ENCODE results near the gene ERI2. TPM values are rescaled to one million over a fixed set of nuclear protein-coding genes. Genes with fewer than 3 reads are reported as not detected.
A peak's percentile ranks its signal among the peaks of the same experiment; 100 is the strongest.
"Not testable (repeated sequence)": the region's sequence is repeated elsewhere in the genome, so short reads cannot be mapped to it uniquely, and the experiment has no call there.

The ERI2 gene
- total and polyA plus RNA-seq, 3 experiments from 2014 or later = 2.3 to 22.2 (median 17.4) TPM

DNA sequence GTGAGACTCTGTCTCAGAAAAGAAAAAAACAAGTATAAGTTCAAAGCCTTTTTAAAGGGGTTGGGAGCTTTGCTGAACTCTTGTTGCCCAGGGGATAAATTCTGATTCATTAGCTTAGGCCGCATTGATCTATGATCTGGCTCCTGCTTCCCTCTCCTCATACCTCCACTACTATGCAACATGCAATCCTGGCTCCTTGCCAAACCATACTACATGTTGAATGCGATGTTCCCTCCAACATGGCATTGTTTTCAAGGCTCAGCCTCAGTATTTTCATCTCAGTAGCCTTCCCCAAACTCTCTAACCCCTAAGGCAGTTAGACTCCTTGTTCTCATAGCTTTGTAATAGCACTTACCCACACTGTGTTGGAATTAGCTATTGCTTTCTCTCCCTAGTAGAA lies 6.2 kb upstream of the ERI2 start:
- no peak overlapping the region for H3K27ac ChIP-seq (ENCODE audit: low read depth, low read length)
- no peaks in the 10 kb centered on the region for H3K36me3 Mint-ChIP-seq
- no peak overlapping the region for H3K27ac Mint-ChIP-seq
- no peaks in the 10 kb centered on the region for H3K27me3 Mint-ChIP-seq
- H3K4me1 ChIP-seq (ENCODE audit: insufficient read depth, low read length) = peaks cover 1% of the 10 kb centered on the region
- ChIA-PET CTCF (no interaction called here), POLR2A (no interaction called here)
- H3K9me3 Mint-ChIP-seq = no peaks in the 10 kb centered on the region
- no peak overlapping the region for H3K4me3 ChIP-seq (ENCODE audit: low read length)
- H3K9me3 ChIP-seq (ENCODE audit: low read length) = no peaks in the 10 kb centered on the region
- no peak for DNase-seq
- H3K4me3 Mint-ChIP-seq = peak overlapping the region in 1 of 7 donors; percentile 60
- H3K4me1 Mint-ChIP-seq = peaks cover 11 to 26% (median 19%) of the 10 kb centered on the region in 3 donors
- H3K36me3 ChIP-seq (ENCODE audit: insufficient read depth, low read length) = no peaks in the 10 kb centered on the region
- H3K27me3 ChIP-seq (ENCODE audit: insufficient read depth, low read length, poor library complexity, severe bottlenecking) = no peaks in the 10 kb centered on the region

GRCh38 chr16:20811889-20812439 lies 5.7 kb upstream of the ERI2 start:
- H3K9me3 Mint-ChIP-seq = no peaks in the 10 kb centered on the region
- CTCF ChIA-PET = no interaction called here

DNA sequence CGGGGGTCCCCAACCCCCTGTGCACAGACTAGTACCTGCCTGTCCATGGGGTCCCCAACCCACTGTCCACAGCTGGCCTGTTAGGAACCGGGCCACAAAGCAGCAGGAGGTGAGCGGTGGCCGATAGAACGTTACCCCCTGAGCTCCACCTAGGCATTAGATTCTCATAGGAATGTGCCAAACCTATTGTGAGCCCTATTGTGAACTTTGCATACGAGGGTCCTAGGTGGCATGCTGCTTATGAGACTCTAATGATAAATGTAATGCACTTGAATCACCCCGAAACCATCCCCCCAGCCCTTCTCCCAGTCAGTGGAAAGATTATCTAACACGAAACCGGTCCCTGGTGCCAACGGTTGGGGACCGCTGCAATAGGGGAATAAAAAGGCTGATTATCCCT lies 1.6 kb upstream of the ERI2 start:
- H3K27me3 Mint-ChIP-seq = no peaks in the 10 kb centered on the region
- ChIA-PET CTCF (interaction anchor here (1.9 kb wide), 1 partner anchor 67 kb away, joined by 10 read pairs; no protein-coding TSS in a partner anchor), POLR2A (interaction anchor here (1.2 kb wide), 1 partner anchor 67 kb away, joined by 3 read pairs; no protein-coding TSS in a partner anchor)
- peaks cover 16 to 25% (median 24%) of the 10 kb centered on the region in 3 donors for H3K4me1 Mint-ChIP-seq
- Histone ChIP-seq H3K9me3 (ENCODE audit: low read length) (no peaks in the 10 kb centered on the region), H3K4me1 (ENCODE audit: insufficient read depth, low read length) (peaks cover 8% of the 10 kb centered on the region), H3K36me3 (ENCODE audit: insufficient read depth, low read length) (no peaks in the 10 kb centered on the region), H3K27me3 (ENCODE audit: insufficient read depth, low read length, poor library complexity, severe bottlenecking) (no peaks in the 10 kb centered on the region), H3K27ac (ENCODE audit: low read depth, low read length) (peak overlapping the region; percentile 84), H3K4me3 (ENCODE audit: low read length) (no peak overlapping the region)
- peak overlapping the region; percentile 79 to 99 (median 99) for H3K4me3 Mint-ChIP-seq
- peaks cover 0 to 5% (median 0%) of the 10 kb centered on the region in 3 donors for H3K36me3 Mint-ChIP-seq
- DNase-seq = no peak
- H3K9me3 Mint-ChIP-seq = no peaks in the 10 kb centered on the region
- peak overlapping the region in 5 of 8 donors; percentile 12 to 73 (median 51) for H3K27ac Mint-ChIP-seq

More at GRCh38 chr16:20811889-20812439, 5.7 kb upstream of the ERI2 start:
- H3K27me3 ChIP-seq (ENCODE audit: insufficient read depth, low read length, poor library complexity, severe bottlenecking) = no peaks in the 10 kb centered on the region
- POLR2A ChIA-PET = no interaction called here
- H3K4me3 ChIP-seq (ENCODE audit: low read length) = no peak overlapping the region
- no peaks in the 10 kb centered on the region for H3K9me3 ChIP-seq (ENCODE audit: low read length)
- Mint-ChIP-seq H3K27me3 (no peaks in the 10 kb centered on the region), H3K4me1 (peaks cover 14 to 29% (median 23%) of the 10 kb centered on the region in 3 donors), H3K36me3 (no peaks in the 10 kb centered on the region), H3K27ac (no peak overlapping the region), H3K4me3 (no peak overlapping the region)
- H3K4me1 ChIP-seq (ENCODE audit: insufficient read depth, low read length) = peaks cover 7% of the 10 kb centered on the region
- no peaks in the 10 kb centered on the region for H3K36me3 ChIP-seq (ENCODE audit: insufficient read depth, low read length)
- DNase-seq = no peak
- no peak overlapping the region for H3K27ac ChIP-seq (ENCODE audit: low read depth, low read length)

DNA sequence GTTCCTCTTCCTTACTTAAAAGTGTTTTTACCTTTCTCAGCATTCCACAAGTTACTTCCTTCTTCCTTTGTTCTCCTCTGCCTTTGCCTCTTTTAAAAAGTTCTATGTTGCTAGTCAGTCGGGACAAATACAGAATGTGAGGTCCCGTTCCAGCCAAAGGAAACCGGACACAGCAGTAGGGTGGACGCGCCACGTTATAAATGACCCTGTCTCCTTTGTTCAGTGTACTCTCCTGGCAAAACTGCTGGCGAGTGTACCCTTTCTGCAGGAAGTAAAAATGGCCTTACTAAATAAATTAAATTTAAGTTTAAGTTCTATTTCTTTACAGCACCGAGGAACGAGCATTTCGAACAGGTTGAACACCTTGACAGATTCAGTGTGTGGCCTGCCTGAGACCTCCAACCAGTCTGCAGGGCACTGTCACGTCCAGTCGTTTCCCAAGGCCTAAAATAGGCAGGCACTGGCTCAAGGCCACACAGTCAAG lies 546 bp downstream of the ERI2 start:
- peaks cover 14 to 24% (median 20%) of the 10 kb centered on the region in 3 donors for H3K4me1 Mint-ChIP-seq

GRCh38 chr16:20803561-20804214 lies 2.6 kb downstream of the ERI2 start:
- peaks cover 0 to 5% (median 0%) of the 10 kb centered on the region in 3 donors for H3K36me3 Mint-ChIP-seq
- H3K9me3 Mint-ChIP-seq = no peaks in the 10 kb centered on the region
- no peaks in the 10 kb centered on the region for H3K27me3 ChIP-seq (ENCODE audit: insufficient read depth, low read length, poor library complexity, severe bottlenecking)
- no peaks in the 10 kb centered on the region for H3K36me3 ChIP-seq (ENCODE audit: insufficient read depth, low read length)
- no peak overlapping the region for H3K27ac ChIP-seq (ENCODE audit: low read depth, low read length)
- no peaks in the 10 kb centered on the region for H3K27me3 Mint-ChIP-seq
- H3K4me3 Mint-ChIP-seq = peak overlapping the region in 1 of 7 donors; percentile 12
- no peak overlapping the region for H3K4me3 ChIP-seq (ENCODE audit: low read length)
- CTCF ChIA-PET = no interaction called here
- peaks cover 8% of the 10 kb centered on the region for H3K4me1 ChIP-seq (ENCODE audit: insufficient read depth, low read length)
- H3K27ac Mint-ChIP-seq = peak overlapping the region in 5 of 8 donors; percentile 1 to 38 (median 14)
- POLR2A ChIA-PET = no interaction called here
- peaks cover 15 to 33% (median 31%) of the 10 kb centered on the region in 3 donors for H3K4me1 Mint-ChIP-seq
- no peaks in the 10 kb centered on the region for H3K9me3 ChIP-seq (ENCODE audit: low read length)
- DNase-seq = no peak

More for the DNA sequence above, 546 bp downstream of the ERI2 start:
- H3K27me3 ChIP-seq (ENCODE audit: insufficient read depth, low read length, poor library complexity, severe bottlenecking); H3K9me3 ChIP-seq (ENCODE audit: low read length); H3K36me3 ChIP-seq (ENCODE audit: insufficient read depth, low read length); H3K4me1 ChIP-seq (ENCODE audit: insufficient read depth, low read length); H3K9me3 Mint-ChIP-seq; POLR2A ChIA-PET; H3K36me3 Mint-ChIP-seq; H3K27me3 Mint-ChIP-seq: not testable (repeated sequence)
- peak overlapping the region; percentile 84 for H3K27ac ChIP-seq (ENCODE audit: low read depth, low read length)
- CTCF ChIA-PET = interaction anchor here (0.9 to 1.8 kb wide), 2 partner anchors 11 to 44 kb away, joined by 3 to 6 read pairs; no protein-coding TSS in a partner anchor
- peak overlapping the region in 7 of 8 donors; percentile 3 to 98 (median 80) for H3K27ac Mint-ChIP-seq
- H3K4me3 ChIP-seq (ENCODE audit: low read length) = peak overlapping the region; percentile 93
- peak overlapping the region; percentile 94 to 99 (median 99) for H3K4me3 Mint-ChIP-seq
- DNase-seq = peak in 1 of 5 donors; percentile 3

- H3K27me3 Mint-ChIP-seq = no peaks in the 10 kb centered on the region
- peaks cover 0 to 5% (median 0%) of the 10 kb centered on the region in 3 donors for H3K36me3 Mint-ChIP-seq
- H3K4me3 Mint-ChIP-seq = peak overlapping the region in 1 of 7 donors; percentile 12
- no peaks in the 10 kb centered on the region for H3K27me3 ChIP-seq (ENCODE audit: insufficient read depth, low read length, poor library complexity, severe bottlenecking)
- DNase-seq = no peak
- H3K4me3 ChIP-seq (ENCODE audit: low read length) = no peak overlapping the region
- no peaks in the 10 kb centered on the region for H3K36me3 ChIP-seq (ENCODE audit: insufficient read depth, low read length)
- peaks cover 8% of the 10 kb centered on the region for H3K4me1 ChIP-seq (ENCODE audit: insufficient read depth, low read length)
- no peaks in the 10 kb centered on the region for H3K9me3 ChIP-seq (ENCODE audit: low read length)
- peak overlapping the region in 4 of 8 donors; percentile 1 to 38 (median 14) for H3K27ac Mint-ChIP-seq
- no peak overlapping the region for H3K27ac ChIP-seq (ENCODE audit: low read depth, low read length)
- ChIA-PET CTCF (no interaction called here), POLR2A (no interaction called here)
- H3K9me3 Mint-ChIP-seq = no peaks in the 10 kb centered on the region
- H3K4me1 Mint-ChIP-seq = peaks cover 20 to 37% (median 33%) of the 10 kb centered on the region in 3 donors
Measured at GRCh38 chr16:20803192-20803560, 3.1 kb downstream of the ERI2 start.

GRCh38 chr16:20801278-20801677 lies 5.0 kb downstream of the ERI2 start:
- Histone ChIP-seq H3K27ac (ENCODE audit: low read depth, low read length) (no peak overlapping the region), H3K9me3 (ENCODE audit: low read length) (no peaks in the 10 kb centered on the region), H3K4me3 (ENCODE audit: low read length) (no peak overlapping the region), H3K36me3 (ENCODE audit: insufficient read depth, low read length) (no peaks in the 10 kb centered on the region), H3K4me1 (ENCODE audit: insufficient read depth, low read length) (no peaks in the 10 kb centered on the region), H3K27me3 (ENCODE audit: insufficient read depth, low read length, poor library complexity, severe bottlenecking) (no peaks in the 10 kb centered on the region)
- H3K9me3 Mint-ChIP-seq = no peaks in the 10 kb centered on the region
- ChIA-PET POLR2A (no interaction called here), CTCF (no interaction called here)
- no peak for DNase-seq
- H3K27ac Mint-ChIP-seq = peak overlapping the region in 3 of 8 donors; percentile 36 to 64 (median 56)
- H3K36me3 Mint-ChIP-seq = peaks cover 0 to 2% (median 1%) of the 10 kb centered on the region in 3 donors
- H3K4me1 Mint-ChIP-seq = peaks cover 11 to 24% (median 22%) of the 10 kb centered on the region in 3 donors
- no peaks in the 10 kb centered on the region for H3K27me3 Mint-ChIP-seq
- no peak overlapping the region for H3K4me3 Mint-ChIP-seq

GRCh38 chr16:20799599-20799998 lies 6.7 kb downstream of the ERI2 start:
- no peaks in the 10 kb centered on the region for H3K36me3 ChIP-seq (ENCODE audit: insufficient read depth, low read length)
- H3K9me3 Mint-ChIP-seq = no peaks in the 10 kb centered on the region
- DNase-seq = peak in 1 of 5 donors; percentile 10
- no peak overlapping the region for H3K4me3 Mint-ChIP-seq
- no peaks in the 10 kb centered on the region for H3K27me3 ChIP-seq (ENCODE audit: insufficient read depth, low read length, poor library complexity, severe bottlenecking)
- CTCF ChIA-PET = interaction anchor here (0.7 kb wide), 1 partner anchor 8 kb away, joined by 4 read pairs; no protein-coding TSS in a partner anchor
- no peak overlapping the region for H3K27ac ChIP-seq (ENCODE audit: low read depth, low read length)
- H3K27me3 Mint-ChIP-seq = no peaks in the 10 kb centered on the region
- H3K36me3 Mint-ChIP-seq = peaks cover 0 to 2% (median 1%) of the 10 kb centered on the region in 3 donors
- H3K4me3 ChIP-seq (ENCODE audit: low read length) = no peak overlapping the region
- no peaks in the 10 kb centered on the region for H3K4me1 ChIP-seq (ENCODE audit: insufficient read depth, low read length)
- POLR2A ChIA-PET = no interaction called here
- no peak overlapping the region for H3K27ac Mint-ChIP-seq
- peaks cover 10 to 23% (median 22%) of the 10 kb centered on the region in 3 donors for H3K4me1 Mint-ChIP-seq
- H3K9me3 ChIP-seq (ENCODE audit: low read length) = no peaks in the 10 kb centered on the region
